ENCODE data around the gene ARHGAP10. TPM values are rescaled to one million over a fixed set of nuclear protein-coding genes. Genes with fewer than 3 reads are reported as not detected.

The ARHGAP10 gene
- total RNA-seq, 1 experiment from 2014 or later: 6.1 TPM

GRCh38 chr4:148044089-148044911, 312.4 kb downstream of the ARHGAP10 start:
- Mint-ChIP-seq H3K4me3 (ENCODE audit: low read depth, unreplicated experiment) (no peak overlapping the region), H3K4me1 (ENCODE audit: low read depth, unreplicated experiment) (no peaks in the 10 kb centered on the region), H3K36me3 (ENCODE audit: insufficient read depth, unreplicated experiment) (no peaks in the 10 kb centered on the region), H3K27ac (ENCODE audit: unreplicated experiment) (no peak overlapping the region), H3K27me3 (ENCODE audit: unreplicated experiment) (no peaks in the 10 kb centered on the region), H3K9me3 (ENCODE audit: low read depth, unreplicated experiment) (no peaks in the 10 kb centered on the region)
- TF ChIP-seq CTCF (IDR thresholded peaks at IDR 0.05; ENCODE audit: unreplicated experiment): no peak
- BruUV-seq (replicated peaks): no TSS peak
- CTCF ChIA-PET: interaction anchor here (0.7 kb wide), 1 partner anchor 16 kb away, joined by 3 read pairs; no protein-coding TSS in a partner anchor
- intact Hi-C loops (cut with micrococcal nuclease; ENCODE audit: unreplicated experiment): no loop called here
- no peak for DNase-seq

GRCh38 chr4:148044912-148045352, 313.0 kb downstream of the ARHGAP10 start:
- CTCF ChIA-PET: interaction anchor here (0.7 kb wide), 1 partner anchor 15 kb away, joined by 3 read pairs; no protein-coding TSS in a partner anchor
- H3K27ac Mint-ChIP-seq (ENCODE audit: unreplicated experiment): no peak overlapping the region
- no peaks in the 10 kb centered on the region for H3K9me3 Mint-ChIP-seq (ENCODE audit: low read depth, unreplicated experiment)
- no peaks in the 10 kb centered on the region for H3K4me1 Mint-ChIP-seq (ENCODE audit: low read depth, unreplicated experiment)
- no peak overlapping the region for H3K4me3 Mint-ChIP-seq (ENCODE audit: low read depth, unreplicated experiment)
- H3K27me3 Mint-ChIP-seq (ENCODE audit: unreplicated experiment): no peaks in the 10 kb centered on the region
- BruUV-seq (replicated peaks): no TSS peak
- intact Hi-C loops (cut with micrococcal nuclease; ENCODE audit: unreplicated experiment): no loop called here
- H3K36me3 Mint-ChIP-seq (ENCODE audit: insufficient read depth, unreplicated experiment): no peaks in the 10 kb centered on the region
- TF ChIP-seq CTCF (IDR thresholded peaks at IDR 0.05; ENCODE audit: unreplicated experiment): no peak
- DNase-seq: no peak

GRCh38 chr4:148048598-148048997, 316.7 kb downstream of the ARHGAP10 start:
- H3K27me3 Mint-ChIP-seq (ENCODE audit: unreplicated experiment): no peaks in the 10 kb centered on the region
- no peaks in the 10 kb centered on the region for H3K4me1 Mint-ChIP-seq (ENCODE audit: low read depth, unreplicated experiment)
- intact Hi-C loops (cut with micrococcal nuclease; ENCODE audit: unreplicated experiment): no loop called here
- no peak overlapping the region for H3K4me3 Mint-ChIP-seq (ENCODE audit: low read depth, unreplicated experiment)
- no peaks in the 10 kb centered on the region for H3K36me3 Mint-ChIP-seq (ENCODE audit: insufficient read depth, unreplicated experiment)
- no peak for TF ChIP-seq CTCF (IDR thresholded peaks at IDR 0.05; ENCODE audit: unreplicated experiment)
- H3K9me3 Mint-ChIP-seq (ENCODE audit: low read depth, unreplicated experiment): no peaks in the 10 kb centered on the region
- CTCF ChIA-PET: no interaction called here
- BruUV-seq (replicated peaks): no TSS peak
- H3K27ac Mint-ChIP-seq (ENCODE audit: unreplicated experiment): no peak overlapping the region
- no peak for DNase-seq

GRCh38 chr4:148051403-148051802, 319.5 kb downstream of the ARHGAP10 start:
- Mint-ChIP-seq H3K4me1 (ENCODE audit: low read depth, unreplicated experiment) (peaks cover under 1% of the 10 kb centered on the region), H3K27ac (ENCODE audit: unreplicated experiment) (no peak overlapping the region), H3K27me3 (ENCODE audit: unreplicated experiment) (no peaks in the 10 kb centered on the region), H3K9me3 (ENCODE audit: low read depth, unreplicated experiment) (no peaks in the 10 kb centered on the region), H3K36me3 (ENCODE audit: insufficient read depth, unreplicated experiment) (no peaks in the 10 kb centered on the region), H3K4me3 (ENCODE audit: low read depth, unreplicated experiment) (no peak overlapping the region)
- TF ChIP-seq CTCF (IDR thresholded peaks at IDR 0.05; ENCODE audit: unreplicated experiment): no peak
- intact Hi-C loops (cut with micrococcal nuclease; ENCODE audit: unreplicated experiment): loop anchor here (10.0 kb wide), 1 partner anchor 163 kb away; no protein-coding TSS in a partner anchor
- CTCF ChIA-PET: no interaction called here
- no peak for DNase-seq
- no TSS peak for BruUV-seq (replicated peaks)

Measured in Calu3 (cell line).